SK-N-MC (cell line): ENCODE measurements around the gene DEPP1.

Experiments used
- EZH2 ChIP-seq: fragments of 200-600 bp; sonication (generic); IDR thresholded peaks from one replicate; pipeline ENCODE4 v1.6.1; 2017; ENCODE audit warnings: antibody characterized with exemption
- FOXP2 ChIP-seq: optimal IDR thresholded peaks from 2 replicates; pipeline ENCODE3; 2011; ENCODE audit warnings: mild to moderate bottlenecking, moderate library complexity; ENCODE audit not compliant: insufficient read depth; ENCODE audit errors: extremely low read length, control extremely low read depth
- POLR2AphosphoS5 ChIP-seq: IDR thresholded peaks from 2 replicates; pipeline ENCODE4 v1.6.1; 2012; ENCODE audit warnings: mild to moderate bottlenecking, low read depth, low read length, borderline replicate concordance

- TF ChIP-seq EZH2: no peak
- no peak for TF ChIP-seq POLR2AphosphoS5
- TF ChIP-seq FOXP2: no peak
Measured at GRCh38 chr10:44958196-44958897, 20.3 kb downstream of the DEPP1 start.
